Right forelimb (tissue), 1 donor: ENCODE results near the gene CAPN2.
A peak's percentile ranks its signal among the peaks of the same experiment; 100 is the strongest.
"Not testable (repeated sequence)": the region's sequence is repeated elsewhere in the genome, so short reads cannot be mapped to it uniquely, and the experiment has no call there.

Source experiments
- DNase-seq: peaks from one replicate; pipeline ENCODE4 v3.0.0-alpha.2; 2018

CAPN2 gene

DNA sequence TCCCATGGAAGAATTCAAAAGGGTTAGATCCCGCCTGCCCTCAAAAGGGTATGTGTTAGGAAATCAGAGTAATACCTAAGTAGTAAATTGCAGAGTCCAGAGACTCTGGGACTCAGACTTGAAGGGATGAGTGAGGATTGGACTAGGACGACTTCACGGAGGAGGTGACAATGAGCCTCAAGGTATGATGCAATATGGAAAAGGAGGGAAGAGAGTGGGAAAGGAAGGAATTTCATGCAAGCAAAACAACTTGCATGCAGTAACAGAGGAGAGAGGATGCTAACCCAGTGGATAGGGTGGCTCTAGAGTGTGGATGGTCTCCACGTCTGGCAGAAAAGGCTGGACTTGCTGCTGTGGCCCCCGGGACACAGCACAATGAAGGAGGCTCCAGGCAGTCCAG is 4.8 kb downstream of the CAPN2 start:
- DNase-seq = no peak

DNA sequence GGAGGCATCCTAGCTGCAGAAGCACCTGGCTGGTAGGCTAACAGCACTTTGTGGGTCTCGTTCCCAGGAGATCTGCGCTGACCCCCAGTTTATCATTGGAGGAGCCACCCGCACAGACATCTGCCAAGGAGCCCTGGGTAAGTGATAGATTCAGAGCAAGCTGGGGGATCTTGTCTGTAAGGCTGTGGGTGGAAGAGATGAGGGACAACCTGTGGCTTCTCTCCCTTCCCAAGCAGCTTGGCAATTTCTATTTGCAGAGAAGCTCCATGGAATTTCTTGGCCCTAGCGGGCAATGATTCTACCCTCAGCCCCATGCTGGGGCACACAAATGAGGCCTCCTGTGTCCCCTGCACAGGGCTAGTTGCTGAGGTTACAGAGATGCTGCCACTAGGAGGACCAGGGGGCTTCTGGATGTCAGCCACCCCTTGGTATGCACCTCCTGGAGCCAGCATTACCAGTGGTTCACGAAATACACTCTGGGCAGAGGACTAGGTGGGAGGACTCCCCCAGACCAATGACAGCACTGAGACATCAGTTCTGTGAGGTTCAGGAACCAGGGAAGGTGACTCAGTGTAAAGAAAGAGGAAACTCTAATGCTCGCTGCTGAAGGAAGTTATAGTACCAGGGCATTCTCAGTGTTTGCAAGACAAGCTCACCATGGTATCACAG is 5.5 kb downstream of the CAPN2 start:
- DNase-seq = no peak

- DNase-seq = no peak
Measured at GRCh38 chr1:223718850-223719249, 6.5 kb downstream of the CAPN2 start.

- no peak for DNase-seq
Measured at GRCh38 chr1:223720971-223721591, 8.7 kb downstream of the CAPN2 start.

DNA sequence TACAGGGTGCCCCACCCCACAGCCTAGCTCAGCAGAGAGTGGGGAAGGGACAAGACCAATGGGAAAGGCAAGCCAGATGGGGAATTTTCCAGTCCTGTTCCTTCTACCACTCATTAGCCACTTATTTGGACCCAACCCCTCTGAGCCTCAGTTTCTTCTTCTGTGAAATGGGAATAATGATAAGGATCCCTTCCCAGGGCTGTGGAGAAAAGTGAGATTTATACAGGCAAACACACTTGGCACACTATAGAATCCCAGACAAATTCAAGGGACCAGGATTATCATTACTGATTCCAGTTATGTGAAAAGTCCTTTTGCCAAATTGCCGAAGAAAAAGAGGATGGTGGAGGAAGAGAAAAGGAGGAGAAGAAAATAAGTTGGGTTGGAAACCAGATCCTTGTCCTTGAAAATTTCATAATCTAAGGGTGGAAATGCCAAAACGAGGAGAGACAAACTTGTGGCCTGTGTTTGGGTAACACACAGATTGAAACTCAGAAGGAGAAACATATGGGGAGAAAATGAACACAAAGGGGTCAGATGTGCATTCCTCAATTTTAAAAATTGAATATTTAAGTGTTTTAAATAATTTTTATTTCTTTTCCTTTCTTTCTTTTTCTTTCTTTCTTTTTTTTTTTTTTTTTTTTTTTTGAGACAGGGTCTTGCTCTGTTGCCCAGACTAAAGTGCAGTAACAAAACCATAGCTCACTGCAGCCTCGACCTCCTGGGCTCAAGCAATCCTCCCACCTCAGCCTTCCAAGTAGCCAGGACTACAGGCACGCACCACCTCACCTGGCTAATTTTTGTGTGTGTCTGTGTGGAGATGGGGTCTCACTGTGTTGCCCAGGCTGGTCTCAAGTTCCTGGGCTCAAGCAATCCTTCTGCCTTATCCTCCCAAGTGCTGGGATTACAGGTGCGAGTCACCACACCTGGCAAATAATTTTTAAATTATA is 9.6 kb downstream of the CAPN2 start:
- no peak for DNase-seq

DNA sequence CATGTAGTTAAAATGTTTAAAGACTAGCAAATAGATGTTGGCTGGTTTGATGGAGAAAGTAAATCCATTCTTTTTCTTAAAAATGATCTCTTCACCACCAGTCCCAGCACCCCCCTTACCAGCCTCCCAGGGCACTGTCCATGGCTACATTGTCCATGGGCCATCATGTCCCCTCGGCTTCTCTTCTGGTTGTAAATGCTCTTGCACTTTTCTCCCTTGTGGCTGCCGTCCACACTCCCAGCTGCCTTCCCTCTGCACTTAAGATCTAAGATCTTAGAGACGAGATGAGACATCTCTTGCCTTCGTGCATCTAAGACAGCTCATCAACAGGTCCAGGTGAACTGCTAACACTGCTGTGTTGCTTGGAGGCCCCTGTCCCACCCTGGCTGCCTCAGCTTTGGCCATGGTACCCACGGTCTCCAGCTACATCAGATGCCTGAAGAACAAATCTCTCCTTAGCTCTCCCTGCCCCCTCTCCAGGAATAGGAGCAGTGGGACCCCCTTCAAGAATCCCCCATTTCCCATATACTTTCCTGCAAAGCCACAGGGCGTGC is 11.1 kb downstream of the CAPN2 start:
- DNase-seq = no peak

DNA sequence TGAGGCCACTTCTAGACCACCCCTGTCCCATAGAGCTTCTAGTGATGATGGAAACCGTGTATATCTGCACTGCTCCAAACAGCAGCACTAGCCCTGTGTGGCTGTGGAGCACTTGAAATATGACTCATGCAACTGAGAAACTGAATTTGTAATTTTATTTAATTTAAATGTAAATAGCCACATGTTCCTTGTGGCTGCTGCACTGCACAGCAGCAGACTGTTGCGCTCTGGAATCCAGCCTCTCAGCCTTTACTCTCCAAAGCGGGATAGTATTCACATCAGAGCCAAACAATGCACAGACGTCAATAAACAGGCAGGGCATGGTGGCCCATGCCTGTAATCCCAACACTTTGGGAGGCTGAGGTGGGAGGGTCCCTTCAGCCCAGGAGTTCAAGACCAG is 12.0 kb downstream of the CAPN2 start:
- DNase-seq = no peak

GRCh38 chr1:223725578-223725977 is 13.2 kb downstream of the CAPN2 start:
- no peak for DNase-seq

DNA sequence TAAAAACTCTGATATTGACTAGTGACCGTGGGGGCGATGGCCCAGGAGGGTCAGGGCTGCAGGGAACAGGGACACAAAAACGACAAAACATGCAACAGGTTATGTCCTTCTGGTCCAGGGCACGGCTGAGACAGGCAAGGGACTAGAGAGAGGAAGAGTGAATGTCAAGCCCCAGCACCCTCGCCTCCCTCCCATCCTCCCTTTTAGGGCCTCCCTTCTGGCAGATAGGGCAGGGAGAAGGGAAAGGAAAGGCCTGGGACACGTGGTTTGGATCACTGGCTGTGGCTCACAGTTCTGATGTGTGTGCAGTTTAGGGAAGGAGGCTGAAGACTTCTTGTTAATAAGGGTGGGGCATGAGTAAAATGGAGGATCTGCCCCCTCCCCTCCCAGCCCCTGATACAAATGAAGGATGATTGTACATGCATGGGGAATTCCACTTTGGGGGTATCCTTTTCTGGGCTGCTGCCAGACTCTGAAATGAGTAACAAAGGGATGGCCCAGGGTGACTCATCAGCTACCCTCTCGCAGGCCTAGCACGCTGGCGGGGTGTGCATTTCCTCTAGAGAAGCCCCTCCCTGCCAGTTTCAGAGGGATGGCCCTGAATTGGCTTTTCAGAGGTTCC is 14.2 kb downstream of the CAPN2 start:
- peak; percentile 78 for DNase-seq

DNA sequence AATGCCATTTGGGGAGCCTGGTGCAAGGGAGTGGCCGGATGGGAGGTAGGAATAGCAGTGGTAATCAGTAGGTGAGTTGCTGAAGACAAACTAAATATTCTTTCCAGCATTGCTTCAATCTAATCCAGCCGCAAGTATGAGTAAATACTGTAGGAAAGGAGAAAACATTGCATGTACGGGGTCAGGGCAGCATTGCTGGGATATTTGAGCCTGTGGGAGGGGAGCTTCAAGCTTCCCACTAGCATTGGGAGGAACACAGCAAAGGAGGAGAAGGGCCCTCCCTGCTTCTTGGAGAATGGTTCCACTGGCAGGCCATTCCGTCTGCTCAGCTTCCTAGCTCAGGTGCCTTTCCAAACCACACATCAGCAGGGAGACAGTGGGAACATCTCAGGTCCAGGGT is 15.2 kb downstream of the CAPN2 start:
- DNase-seq = no peak

GRCh38 chr1:223729906-223730305 is 17.6 kb downstream of the CAPN2 start:
- no peak for DNase-seq

DNA sequence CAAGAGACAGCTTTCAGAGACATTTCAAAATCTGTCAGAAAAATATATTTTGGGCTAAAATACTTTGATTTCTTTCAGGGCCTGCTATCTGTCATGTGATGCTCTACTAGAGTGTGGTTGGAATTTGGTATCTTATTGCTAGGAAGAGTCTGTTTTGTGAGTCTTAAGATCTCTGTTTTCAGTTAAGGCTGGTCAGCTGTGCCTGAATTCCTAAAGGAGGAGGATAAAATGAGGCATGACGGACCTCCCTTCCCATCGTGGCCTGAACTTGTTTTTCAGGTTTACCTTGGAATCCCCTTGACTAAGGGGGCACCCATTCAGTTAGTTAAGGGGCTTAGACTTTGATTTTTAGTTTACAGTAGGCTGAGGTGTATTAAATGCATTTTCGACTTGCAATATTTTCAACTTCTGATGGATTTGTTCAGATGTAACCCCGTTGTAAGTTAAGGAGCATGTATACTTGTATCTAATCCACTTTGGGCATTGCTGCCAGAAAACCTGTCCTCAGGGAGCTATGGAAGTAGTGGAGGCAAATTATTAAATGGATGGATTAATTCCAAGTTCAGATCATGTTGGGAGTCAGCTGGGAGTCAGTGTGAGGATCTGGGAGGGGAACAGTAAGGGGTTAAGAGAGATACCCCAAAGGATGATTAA is 18.3 kb downstream of the CAPN2 start:
- no peak for DNase-seq

GRCh38 chr1:223731133-223731770 is 18.9 kb downstream of the CAPN2 start:
- no peak for DNase-seq

DNA sequence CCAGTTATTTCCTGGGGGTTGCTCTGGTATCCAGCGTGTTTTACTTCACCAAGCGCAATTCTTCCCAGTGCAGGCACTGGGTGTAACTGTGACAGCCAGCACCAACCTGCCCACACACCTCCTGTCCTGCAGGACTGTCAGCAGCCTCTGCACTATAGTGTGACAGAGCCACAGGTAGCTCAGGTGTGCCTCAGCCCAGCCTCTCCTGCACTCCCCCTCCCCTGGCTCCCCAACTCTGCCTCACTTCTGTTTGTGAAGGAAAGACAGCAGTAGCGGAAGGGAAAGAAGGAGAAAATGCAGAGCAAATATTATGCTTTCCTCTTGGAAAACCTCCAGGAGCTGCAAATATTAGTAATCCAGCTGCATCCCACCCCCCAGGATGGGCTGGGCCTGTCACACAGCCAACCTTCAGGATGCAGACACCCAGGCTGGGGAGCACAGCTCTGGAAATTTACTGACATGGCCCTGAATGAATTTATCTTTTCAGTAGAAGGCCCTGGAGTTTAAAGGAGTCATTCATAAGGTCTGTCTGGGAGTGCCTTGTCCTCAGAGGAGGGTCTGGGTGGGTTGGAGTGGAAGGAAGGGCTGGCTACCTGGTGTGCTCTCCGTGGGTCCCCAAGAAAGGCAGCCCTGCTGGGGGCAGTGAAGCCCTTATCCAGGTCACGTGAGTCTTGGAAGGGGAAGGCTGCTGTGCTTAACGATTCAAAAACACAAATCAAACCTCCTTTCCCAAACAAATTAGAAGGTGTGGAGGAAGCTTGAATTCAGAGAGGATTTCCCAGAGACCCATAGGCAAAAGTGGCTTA is 20.9 kb downstream of the CAPN2 start:
- peak; percentile 77 for DNase-seq

DNA sequence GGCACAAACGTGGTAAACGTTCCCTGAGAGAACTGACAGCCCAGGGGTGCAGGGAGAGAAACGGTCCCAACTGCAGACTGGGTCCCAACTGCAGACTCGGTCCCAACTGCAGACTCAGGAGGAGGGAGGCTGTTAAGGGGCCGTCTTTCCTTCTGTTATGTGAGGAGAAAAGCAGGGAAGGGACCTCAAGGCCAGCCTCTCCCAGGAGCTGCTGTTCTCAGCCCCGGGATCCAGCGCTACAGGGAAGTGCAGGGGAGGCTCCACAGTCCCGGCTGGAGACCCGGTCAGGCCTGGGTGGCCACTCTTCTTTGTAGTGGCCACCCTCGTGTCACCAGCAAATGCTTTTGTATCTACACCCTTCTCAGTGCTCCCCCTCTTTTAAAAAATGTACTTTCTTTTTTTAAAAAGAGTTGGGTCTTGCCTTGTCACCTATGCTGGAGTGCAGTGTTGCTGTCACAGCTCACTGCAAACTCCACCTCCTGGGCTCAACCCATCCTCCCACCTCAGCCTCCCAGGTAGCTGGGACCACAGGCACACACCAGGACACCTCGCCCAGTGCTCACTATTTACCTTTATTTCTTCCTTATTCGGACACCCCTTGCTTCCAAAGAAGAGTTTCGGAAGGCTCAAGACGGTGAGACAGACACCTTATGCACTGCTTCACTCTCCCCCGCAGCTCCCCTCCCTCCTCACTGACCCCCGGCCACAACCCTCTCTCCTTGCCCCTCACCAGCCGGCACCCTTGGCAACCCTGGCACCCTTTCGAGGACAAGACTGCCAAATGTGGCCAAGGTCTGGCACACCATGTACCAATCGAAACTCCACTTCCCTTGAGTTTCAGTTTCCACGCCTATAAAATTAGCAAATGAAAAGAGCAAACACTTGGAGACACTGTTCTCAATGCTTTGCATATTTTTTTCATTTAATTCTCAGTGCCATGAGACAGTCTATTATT is 21.8 kb downstream of the CAPN2 start:
- DNase-seq = no peak

- DNase-seq = not testable (repeated sequence)
Measured at GRCh38 chr1:223736638-223737037, 24.3 kb downstream of the CAPN2 start.

DNA sequence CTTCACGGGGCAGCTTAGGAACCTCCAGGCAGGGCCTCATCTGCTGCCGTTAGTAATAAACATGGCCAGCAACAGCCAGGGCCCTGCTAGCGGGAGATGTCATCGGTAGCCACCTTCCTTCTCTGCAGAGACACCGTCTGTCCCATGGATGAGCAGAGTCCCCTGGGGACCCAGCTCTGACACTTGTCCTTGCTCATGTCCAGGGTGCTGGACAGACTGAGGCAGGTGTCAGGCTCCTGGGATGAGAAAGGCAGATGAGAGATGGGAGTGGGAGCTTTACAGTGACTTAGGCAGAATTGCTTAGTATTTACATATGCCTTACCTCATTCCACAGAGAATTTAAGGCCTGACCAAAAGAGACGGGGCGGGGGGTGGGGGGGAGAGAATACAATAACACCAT is 25.0 kb downstream of the CAPN2 start:
- DNase-seq = no peak

GRCh38 chr1:223738465-223739365 is 26.4 kb downstream of the CAPN2 start:
- DNase-seq = no peak
